ENCODE results near the gene OAF.

DNA sequence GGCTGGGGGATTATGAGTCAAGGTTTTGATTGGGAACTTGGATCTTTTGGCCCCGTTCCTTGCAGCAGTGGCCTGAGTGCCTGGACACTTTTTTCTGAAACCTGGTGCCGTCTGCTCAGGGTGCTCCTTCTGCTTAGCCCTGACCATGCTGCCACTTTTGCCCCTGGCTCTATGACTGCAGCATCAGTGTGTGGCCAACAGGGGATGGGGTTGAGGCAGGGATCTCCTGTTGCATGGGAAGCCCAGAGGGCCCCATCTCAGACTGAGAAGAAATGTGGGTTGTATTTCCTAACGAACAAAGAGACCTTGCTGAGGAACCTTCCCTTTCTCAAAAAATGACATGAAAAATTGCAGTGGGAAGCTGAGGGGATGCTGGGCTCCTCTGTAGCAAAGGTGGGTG lies 47.8 kb downstream of the OAF start:
- TF ChIP-seq CTCF (conservative IDR thresholded peaks at IDR 0.05; ENCODE audit: low read depth, low read length): no peak
- TF ChIP-seq EZH2 (IDR thresholded peaks at IDR 0.05; ENCODE audit: borderline replicate concordance, low read depth, low read length, poor library complexity, severe bottlenecking): no peak

Measured in A673 (cell line).